SU-DHL-6 (cell line): ENCODE measurements around the gene SMCHD1.
A peak's percentile ranks its signal among the peaks of the same experiment; 100 is the strongest.

Experiments used
- H2AFZ ChIP-seq: fragments of 200-600 bp; sonication (generic); 2 replicates; pipeline ENCODE4 v1.6.1; 2014; ENCODE audit warnings: low read depth, mild to moderate bottlenecking, moderate library complexity, mixed read lengths, antibody characterized with exemption, low read length; ENCODE audit not compliant: severe bottlenecking
- H3F3A ChIP-seq: fragments of 200-600 bp; shearing (Covaris generic); 2 replicates; pipeline ENCODE4 v1.6.0; 2016; ENCODE audit warnings: antibody characterized with exemption, mild to moderate bottlenecking; ENCODE audit not compliant: insufficient read depth
- H3K27ac ChIP-seq: fragments of 200-600 bp; sonication (generic); 2 replicates; pipeline ENCODE4 v1.5.1; 2016; ENCODE audit warnings: low read depth, mild to moderate bottlenecking, low read length, moderate library complexity, mixed read lengths
- H3K27me3 ChIP-seq: fragments of 200-600 bp; sonication (generic), shearing (Covaris generic); 2 replicates; pipeline ENCODE4 v1.6.0; 2014; ENCODE audit warnings: mild to moderate bottlenecking, low read length
- H3K36me3 ChIP-seq: fragments of 200-600 bp; sonication (generic); 2 replicates; pipeline ENCODE4 v1.6.1; 2014; ENCODE audit warnings: mild to moderate bottlenecking, low read length, mixed read lengths
- H3K4me2 ChIP-seq: fragments of 300-600, 200-600 bp; shearing (Covaris generic), sonication (generic); 2 replicates; pipeline ENCODE4 v1.6.0; 2014; ENCODE audit warnings: low read length, low read depth, mild to moderate bottlenecking; ENCODE audit not compliant: poor library complexity, severe bottlenecking
- H3K4me3 ChIP-seq: fragments of 200-600 bp; sonication (generic); 2 replicates; pipeline ENCODE4 v1.5.1; 2014; ENCODE audit warnings: antibody characterized with exemption, low read length, mild to moderate bottlenecking, mixed read lengths; ENCODE audit not compliant: insufficient read depth, poor library complexity, severe bottlenecking
- H3K79me2 ChIP-seq: fragments of 200-600 bp; sonication (generic); 2 replicates; pipeline ENCODE4 v1.6.1; 2014; ENCODE audit warnings: mild to moderate bottlenecking, low read length, moderate library complexity; ENCODE audit not compliant: insufficient read depth
- H3K9ac ChIP-seq: fragments of 200-600 bp; sonication (generic); 2 replicates; pipeline ENCODE4 v1.7.0; 2014; ENCODE audit warnings: mild to moderate bottlenecking, low read length
- H3K9me2 ChIP-seq: fragments of 200-600 bp; sonication (generic); replicated peaks from 2 replicates; pipeline ENCODE4 v1.6.1; 2014; ENCODE audit warnings: low read length; ENCODE audit not compliant: insufficient read depth
- H3K9me3 ChIP-seq: fragments of 200-600 bp; sonication (generic); 2 replicates; pipeline ENCODE4 v1.6.1; 2014; ENCODE audit warnings: low read length, mixed read lengths; ENCODE audit not compliant: insufficient read depth
- H4K20me1 ChIP-seq: fragments of 200-600 bp; sonication (generic); 2 replicates; pipeline ENCODE4 v1.6.1; 2014; ENCODE audit warnings: low read depth, mild to moderate bottlenecking, antibody characterized with exemption, low read length, moderate library complexity, mixed read lengths
- CTCF ChIP-seq: fragments of 200-600 bp; sonication (generic); IDR thresholded peaks from one replicate; pipeline ENCODE4 v1.5.1; 2017; ENCODE audit warnings: antibody characterized with exemption, mild to moderate bottlenecking, low read length, moderate library complexity; ENCODE audit not compliant: insufficient read depth, poor library complexity, severe bottlenecking
- EZH2phosphoT487 ChIP-seq: fragments of 200-600 bp; sonication (generic), shearing (Covaris generic); conservative IDR thresholded peaks from 2 replicates; pipeline ENCODE4 v1.6.1; 2018; ENCODE audit warnings: mild to moderate bottlenecking, antibody characterized with exemption, low read length, moderate library complexity, mixed read lengths

Gene SMCHD1

DNA sequence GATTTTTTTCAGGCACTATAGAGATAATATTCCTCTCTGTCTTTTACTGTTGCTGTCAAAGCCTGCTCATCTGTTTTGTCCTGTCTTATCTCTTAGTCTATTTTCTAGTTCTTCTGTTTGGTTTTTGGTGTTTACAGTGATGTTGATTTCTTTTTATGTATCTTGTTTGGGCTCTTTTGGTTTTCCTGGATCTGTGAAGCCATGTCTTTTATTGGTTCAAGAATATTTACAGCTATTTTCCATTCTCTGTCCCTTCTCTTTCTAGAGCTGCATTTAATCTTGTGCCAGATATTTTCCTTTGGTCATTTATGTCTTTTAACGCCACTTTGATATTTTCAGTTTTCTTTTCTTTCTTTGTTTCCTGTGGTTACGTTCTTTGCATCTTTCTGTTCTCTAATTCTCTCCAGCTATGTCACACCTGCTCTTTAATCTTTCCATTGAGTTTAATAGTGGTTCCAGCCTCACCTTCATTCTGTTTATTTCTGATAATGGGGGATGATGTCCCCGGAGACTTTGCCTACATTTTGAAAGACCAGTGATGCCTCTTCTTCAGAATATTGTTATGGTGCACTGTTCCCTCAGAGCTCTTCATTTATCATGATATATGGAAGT, 32.0 kb downstream of the SMCHD1 start:
- H3K9me3 ChIP-seq: peaks cover 13% of the 10 kb centered on the region; the same call in 1 of the 2 replicates
- peaks cover 23% of the 10 kb centered on the region for H4K20me1 ChIP-seq
- no peak overlapping the region for H2AFZ ChIP-seq
- H3K9ac ChIP-seq: no peak overlapping the region
- H3K27ac ChIP-seq: peak overlapping the region; percentile 62
- H3K4me2 ChIP-seq: peak overlapping the region; percentile 38
- no peaks in the 10 kb centered on the region for H3K9me2 ChIP-seq
- H3K36me3 ChIP-seq: peaks cover 78% of the 10 kb centered on the region
- H3F3A ChIP-seq: peaks cover 23% of the 10 kb centered on the region; the same call in 1 of the 2 replicates
- TF ChIP-seq CTCF (no peak), EZH2phosphoT487 (no peak)
- no peaks in the 10 kb centered on the region for H3K27me3 ChIP-seq
- no peak overlapping the region for H3K4me3 ChIP-seq
- H3K79me2 ChIP-seq: peaks cover 77% of the 10 kb centered on the region

DNA sequence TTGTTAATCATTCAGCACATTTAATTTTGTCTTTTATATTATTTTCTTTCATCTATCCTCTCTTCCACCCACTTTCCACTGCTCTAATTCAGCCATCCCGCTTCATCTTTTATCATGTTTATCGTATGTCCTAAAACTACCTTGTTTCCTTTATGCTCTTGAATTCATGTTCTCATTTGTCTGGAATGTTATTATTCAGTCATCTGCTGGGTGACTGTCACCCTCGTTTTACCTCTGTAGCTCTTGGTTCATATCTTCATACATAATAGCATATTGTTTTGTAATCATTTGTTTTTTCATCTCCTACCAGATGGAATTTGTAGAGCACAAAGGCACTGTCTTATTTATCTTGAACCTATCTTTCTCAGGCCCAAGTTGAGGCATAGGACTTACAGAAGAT, 37.0 kb downstream of the SMCHD1 start:
- H3K27ac ChIP-seq: no peak overlapping the region
- H4K20me1 ChIP-seq: peaks cover 11% of the 10 kb centered on the region; the same call in 1 of the 2 replicates
- no peak overlapping the region for H3K9ac ChIP-seq
- H3K27me3 ChIP-seq: no peaks in the 10 kb centered on the region
- H3K79me2 ChIP-seq: peaks cover 36% of the 10 kb centered on the region
- no peak overlapping the region for H3K4me3 ChIP-seq
- no peak for TF ChIP-seq EZH2phosphoT487
- TF ChIP-seq CTCF: no peak
- no peak overlapping the region for H2AFZ ChIP-seq
- H3K4me2 ChIP-seq: no peak overlapping the region
- no peaks in the 10 kb centered on the region for H3K9me2 ChIP-seq
- no peaks in the 10 kb centered on the region for H3F3A ChIP-seq
- H3K9me3 ChIP-seq: no peaks in the 10 kb centered on the region
- peaks cover 75% of the 10 kb centered on the region for H3K36me3 ChIP-seq

- H3K9me3 ChIP-seq: no peaks in the 10 kb centered on the region
- no peak overlapping the region for H3K4me2 ChIP-seq
- TF ChIP-seq EZH2phosphoT487: no peak
- TF ChIP-seq CTCF: no peak
- H3K36me3 ChIP-seq: peaks cover 80% of the 10 kb centered on the region
- H3K9me2 ChIP-seq: no peaks in the 10 kb centered on the region
- H3F3A ChIP-seq: peaks cover 13% of the 10 kb centered on the region; the same call in 1 of the 2 replicates
- H3K4me3 ChIP-seq: no peak overlapping the region
- no peak overlapping the region for H3K27ac ChIP-seq
- H4K20me1 ChIP-seq: peaks cover 14% of the 10 kb centered on the region; the same call in 1 of the 2 replicates
- H3K79me2 ChIP-seq: peaks cover 11% of the 10 kb centered on the region
- H3K27me3 ChIP-seq: no peaks in the 10 kb centered on the region
- no peak overlapping the region for H2AFZ ChIP-seq
- no peak overlapping the region for H3K9ac ChIP-seq
Observed at GRCh38 chr18:2697184-2697583, 41.7 kb downstream of the SMCHD1 start.
